CD4-positive, alpha-beta T cell treated with Interleukin-1 beta for 1 hour (primary cell): ENCODE measurements around the gene PRSS56.

Experiments used
- DNase-seq, 2 donors: peaks; one replicate each; pipeline ENCODE4 v3.0.0-alpha.2; 2020 to 2022

Gene PRSS56

DNA sequence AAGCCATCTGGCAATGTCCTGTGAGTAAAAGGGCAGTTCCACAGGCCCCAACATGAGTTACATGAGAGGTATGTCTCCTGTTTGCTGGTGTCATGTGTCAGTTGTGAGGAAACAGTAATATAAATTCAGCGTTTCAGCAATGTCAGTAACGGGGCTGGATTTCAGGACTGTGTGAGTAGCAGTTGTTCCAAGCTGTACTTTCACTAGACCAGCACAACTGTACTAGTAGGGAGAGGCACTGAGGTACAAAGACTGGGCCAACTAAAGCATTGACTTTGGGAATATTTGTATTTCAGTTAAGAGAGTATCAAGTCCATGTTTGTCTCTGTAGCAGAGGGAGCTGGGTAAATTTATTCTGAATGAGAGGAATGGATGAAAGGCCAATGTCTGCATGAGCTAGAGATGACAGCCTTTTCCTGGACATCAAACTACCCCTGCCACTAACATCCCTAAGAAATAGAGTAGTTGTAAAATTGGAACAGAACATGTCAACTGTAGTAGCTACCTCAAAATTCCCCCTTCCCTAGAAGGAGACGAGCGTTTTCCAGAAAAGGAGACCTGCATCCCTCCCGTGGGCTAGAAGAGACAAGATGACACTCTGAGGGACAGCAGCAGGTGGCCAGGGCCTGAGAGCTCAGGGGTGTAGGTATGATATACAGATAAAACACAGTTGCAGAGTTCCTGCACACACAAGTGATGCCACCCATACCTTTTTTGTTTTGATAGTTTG is 54.7 kb downstream of the PRSS56 start:
- DNase-seq = no peak
